Lower leg skin (tissue), 4 donors: ENCODE data around the gene POC1B. TPM values are rescaled to one million over a fixed set of nuclear protein-coding genes. Genes with fewer than 3 reads are reported as not detected.

Source experiments
- DNase-seq, 2 donors: peaks; one replicate each; pipeline ENCODE4 v3.0.0-alpha.2; 2019; ENCODE audit warnings: low spot score in 2 of 2
- H3K4me3 ChIP-seq: fragments of 200-600 bp; sonication (generic); 2 replicates; pipeline ENCODE4 v1.5.1; 2017; ENCODE audit warnings: mild to moderate bottlenecking, low read depth; ENCODE audit not compliant: poor library complexity, severe bottlenecking
- CTCF ChIP-seq, 3 donors: fragments of 450-650 bp; IDR thresholded peaks; one replicate each; pipeline ENCODE4 v1.5.1; 2016; ENCODE audit warnings: antibody characterized with exemption in 3 of 3, mild to moderate bottlenecking in 3 of 3, moderate library complexity in 2 of 3
- POLR2A ChIP-seq, 2 donors: fragments of 450-650 bp; IDR thresholded peaks; one replicate each; pipeline ENCODE4 v1.6.1; 2016 to 2017; ENCODE audit warnings: antibody characterized with exemption in 2 of 2, mild to moderate bottlenecking in 1 of 2, moderate library complexity in 1 of 2
- WGBS, 2 donors: methylation state at CpG; one replicate each; pipeline ENCODE4 v1.1.5; 2018; 5-methylcytosine and 5-hydroxymethylcytosine counted together
- intact Hi-C: fragments of 100-400 bp; cut with DNase I; formaldehyde crosslinking; loops from one replicate; pipeline ENCODE4 v1.15.0; 2023; ENCODE audit warnings: low total_unique reads
- total RNA-seq, 4 donors: library from RNA; depleted of rRNA; stranded (reverse); fragments of >200 nt; gene quantifications; one replicate each; pipeline ENCODE4 v1.1.0, GENCODE V29; 2016

The POC1B gene
- total RNA-seq, 4 donors from 2014 or later = 10.5 to 15.9 (median 14.7) TPM

- 91 to 93% methylated on average over 5 of the region's 5 CpGs for WGBS, 2 donors
- TF ChIP-seq POLR2A (IDR thresholded peaks at IDR 0.05) = no peak
- TF ChIP-seq CTCF (IDR thresholded peaks at IDR 0.05) = no peak
- no peak for DNase-seq
These were observed 32.1 kb downstream of the POC1B start for GRCh38 chr12:89493670-89494302.

GRCh38 chr12:89492883-89493282 lies 33.0 kb downstream of the POC1B start:
- intact Hi-C loops = no loop called here
- no peak for DNase-seq
- TF ChIP-seq POLR2A (IDR thresholded peaks at IDR 0.05) (no peak), CTCF (IDR thresholded peaks at IDR 0.05) (no peak)

More at GRCh38 chr12:89493670-89494302, 32.1 kb downstream of the POC1B start:
- no peak overlapping the region for H3K4me3 ChIP-seq
- intact Hi-C loops = no loop called here

GRCh38 chr12:89490922-89491321 lies 34.9 kb downstream of the POC1B start:
- intact Hi-C loops = no loop called here
- WGBS, 2 donors = 91 to 92% methylated on average over 1 of the region's 1 CpG
- no peak for DNase-seq
- H3K4me3 ChIP-seq = no peak overlapping the region
- TF ChIP-seq POLR2A (IDR thresholded peaks at IDR 0.05) (no peak), CTCF (IDR thresholded peaks at IDR 0.05) (no peak)

More at GRCh38 chr12:89492883-89493282, 33.0 kb downstream of the POC1B start:
- no peak overlapping the region for H3K4me3 ChIP-seq
- WGBS, 2 donors = 74 to 89% methylated on average over 5 of the region's 5 CpGs

GRCh38 chr12:89486264-89486663 lies 39.6 kb downstream of the POC1B start:
- no peak for DNase-seq
- TF ChIP-seq POLR2A (IDR thresholded peaks at IDR 0.05) = no peak
- TF ChIP-seq CTCF (IDR thresholded peaks at IDR 0.05) = no peak
- 85 to 95% methylated on average over 2 of the region's 2 CpGs for WGBS, 2 donors
- intact Hi-C loops = no loop called here
- H3K4me3 ChIP-seq = no peak overlapping the region

GRCh38 chr12:89484470-89484869 lies 41.4 kb downstream of the POC1B start:
- DNase-seq = no peak
- intact Hi-C loops = no loop called here
- no peak for TF ChIP-seq CTCF (IDR thresholded peaks at IDR 0.05)
- TF ChIP-seq POLR2A (IDR thresholded peaks at IDR 0.05) = no peak
- H3K4me3 ChIP-seq = no peak overlapping the region
- WGBS, 2 donors = 72 to 77% methylated on average over 1 of the region's 1 CpG
